OCI-LY7 (cell line): ENCODE results near the gene SLC26A4. TPM values are rescaled to one million over a fixed set of nuclear protein-coding genes. Genes with fewer than 3 reads are reported as not detected.

Experiments used
- BruUV-seq: library from RNA; stranded (reverse); fragments of 400-500 nt; replicated peaks from 2 replicates; lab custom pipeline; 2021; lab: Mats Ljungman, UMichigan
- CTCF ChIA-PET: fragments of 300-600 bp; sonication (Branson Sonifier 250); formaldehyde crosslinking; loops from one replicate; lab custom pipeline; 2022; ENCODE audit warnings: antibody characterized with exemption; ENCODE audit not compliant: unreplicated experiment; lab: Charles Lee
- POLR2A ChIA-PET: fragments of 300-600 bp; sonication (Branson Sonifier 250); formaldehyde crosslinking; loops from one replicate; lab custom pipeline; 2022; ENCODE audit warnings: antibody characterized with exemption; lab: Charles Lee
- DNase-seq: peaks from one replicate; pipeline ENCODE4 v3.0.0-alpha.2; 2015; ENCODE audit warnings: low spot score
- H2AFZ ChIP-seq: fragments of 200-600 bp; sonication (generic), shearing (Covaris generic); 2 replicates; pipeline ENCODE4 v1.6.1; 2014; ENCODE audit warnings: mild to moderate bottlenecking, antibody characterized with exemption, low read length, moderate library complexity
- H3K27ac ChIP-seq: fragments of 200-600 bp; sonication (generic); 2 replicates; pipeline ENCODE4 v1.5.1; 2014; ENCODE audit warnings: mixed run types, low read depth, mild to moderate bottlenecking, moderate library complexity, low read length, inconsistent platforms; ENCODE audit not compliant: poor library complexity, severe bottlenecking
- H3K36me3 ChIP-seq: fragments of 200-600 bp; sonication (generic); 2 replicates; pipeline ENCODE4 v1.6.1; 2014; ENCODE audit warnings: mild to moderate bottlenecking, antibody characterized with exemption, low read length, moderate library complexity, mixed read lengths; ENCODE audit not compliant: insufficient read depth
- H3K4me1 ChIP-seq: fragments of 200-600 bp; sonication (generic); 2 replicates; pipeline ENCODE4 v1.5.1; 2014; ENCODE audit warnings: mild to moderate bottlenecking, low read length; ENCODE audit not compliant: insufficient read depth, poor library complexity, severe bottlenecking
- H3K4me2 ChIP-seq: fragments of 200-600 bp; sonication (generic); 2 replicates; pipeline ENCODE4 v1.6.1; 2014; ENCODE audit warnings: mild to moderate bottlenecking, low read length
- H3K4me3 ChIP-seq: fragments of 200-600 bp; sonication (generic); 2 replicates; pipeline ENCODE4 v1.5.1; 2014; ENCODE audit warnings: mild to moderate bottlenecking, low read depth, low read length; ENCODE audit not compliant: poor library complexity, severe bottlenecking
- H3K79me2 ChIP-seq: fragments of 200-600 bp; sonication (generic); 2 replicates; pipeline ENCODE4 v1.6.1; 2016; ENCODE audit warnings: low read depth, mild to moderate bottlenecking, low read length, moderate library complexity, mixed read lengths; ENCODE audit not compliant: insufficient read depth
- H3K9me2 ChIP-seq: fragments of 200-600 bp; sonication (generic); 2 replicates; pipeline ENCODE4 v1.6.1; 2016; ENCODE audit warnings: mild to moderate bottlenecking, low read length, mixed read lengths; ENCODE audit not compliant: insufficient read depth
- H3K9me3 ChIP-seq: fragments of 200-600 bp; sonication (generic); 2 replicates; pipeline ENCODE4 v1.6.1; 2014; ENCODE audit warnings: mild to moderate bottlenecking, mixed run types, low read length, mixed read lengths
- H4K20me1 ChIP-seq: fragments of 200-600 bp; sonication (generic); 2 replicates; pipeline ENCODE4 v1.6.1; 2014; ENCODE audit warnings: mild to moderate bottlenecking, antibody characterized with exemption, low read length, moderate library complexity, mixed read lengths; ENCODE audit not compliant: insufficient read depth
- EZH2phosphoT487 ChIP-seq: fragments of 200-600 bp; sonication (generic); IDR thresholded peaks from 2 replicates; pipeline ENCODE4 v1.6.1; 2018; ENCODE audit warnings: low read depth, borderline replicate concordance, mild to moderate bottlenecking, mixed run types, antibody characterized with exemption, low read length, moderate library complexity, mixed read lengths
- intact Hi-C: fragments of 100-400 bp; cut with micrococcal nuclease; formaldehyde crosslinking; loops from one replicate; pipeline ENCODE4 v1.10.0; 2022; ENCODE audit not compliant: unreplicated experiment
- small RNA-seq: library from RNA; depleted of rRNA; stranded (forward); fragments of <200 nt; gene quantifications from one replicate; pipeline ENCODE3, GENCODE V24; 2014
- total RNA-seq, 2 experiments: library from RNA; depleted of rRNA in 1 of 2; stranded (reverse); fragments of >200 nt in 1 of 2; shearing (Covaris generic) in 1 of 2; gene quantifications; 2 replicates each; pipeline ENCODE4 v1.2.3, GENCODE V29; 2014 to 2022
- TF ChIP-seq, protein P1 (sequence below): fragments of 200-600 bp; sonication (generic); conservative IDR thresholded peaks from 2 replicates; pipeline ENCODE4 v1.5.1; 2014; ENCODE audit warnings: mild to moderate bottlenecking, antibody characterized with exemption, low read length, moderate library complexity, mixed read lengths

Gene SLC26A4
- total RNA-seq, 2 experiments from 2014 or later: 0.27 TPM; not detected in 1

DNA sequence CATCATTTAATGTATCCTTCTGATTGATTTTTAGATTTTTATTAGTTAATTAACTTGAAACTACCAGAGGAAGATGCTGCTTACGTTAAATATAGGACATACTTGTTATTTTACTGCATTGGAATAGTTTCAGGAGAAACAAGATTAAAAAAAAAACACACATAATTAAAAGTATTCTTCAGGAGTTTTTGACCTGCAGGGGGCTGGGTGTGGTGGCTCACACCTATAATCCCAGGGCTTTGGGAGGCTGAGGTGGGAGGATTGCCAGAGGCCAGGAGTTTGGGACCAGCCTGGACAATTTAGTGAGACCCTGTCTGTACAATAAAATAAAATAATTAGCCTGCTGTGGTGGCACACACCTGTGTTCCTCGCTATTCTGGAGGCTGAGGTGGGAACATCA is 94.0 kb downstream of the SLC26A4 start:
- intact Hi-C loops: no loop called here
- H3K4me3 ChIP-seq: no peak overlapping the region
- no peak for DNase-seq
- no peaks in the 10 kb centered on the region for H3K4me1 ChIP-seq
- no TSS peak for BruUV-seq
- H3K79me2 ChIP-seq: peaks cover 35% of the 10 kb centered on the region; the same call in 1 of the 2 replicates
- H3K27ac ChIP-seq: no peak overlapping the region
- TF ChIP-seq, protein P1, sequence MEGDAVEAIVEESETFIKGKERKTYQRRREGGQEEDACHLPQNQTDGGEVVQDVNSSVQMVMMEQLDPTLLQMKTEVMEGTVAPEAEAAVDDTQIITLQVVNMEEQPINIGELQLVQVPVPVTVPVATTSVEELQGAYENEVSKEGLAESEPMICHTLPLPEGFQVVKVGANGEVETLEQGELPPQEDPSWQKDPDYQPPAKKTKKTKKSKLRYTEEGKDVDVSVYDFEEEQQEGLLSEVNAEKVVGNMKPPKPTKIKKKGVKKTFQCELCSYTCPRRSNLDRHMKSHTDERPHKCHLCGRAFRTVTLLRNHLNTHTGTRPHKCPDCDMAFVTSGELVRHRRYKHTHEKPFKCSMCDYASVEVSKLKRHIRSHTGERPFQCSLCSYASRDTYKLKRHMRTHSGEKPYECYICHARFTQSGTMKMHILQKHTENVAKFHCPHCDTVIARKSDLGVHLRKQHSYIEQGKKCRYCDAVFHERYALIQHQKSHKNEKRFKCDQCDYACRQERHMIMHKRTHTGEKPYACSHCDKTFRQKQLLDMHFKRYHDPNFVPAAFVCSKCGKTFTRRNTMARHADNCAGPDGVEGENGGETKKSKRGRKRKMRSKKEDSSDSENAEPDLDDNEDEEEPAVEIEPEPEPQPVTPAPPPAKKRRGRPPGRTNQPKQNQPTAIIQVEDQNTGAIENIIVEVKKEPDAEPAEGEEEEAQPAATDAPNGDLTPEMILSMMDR: 0 out of 2 replicates have a peak, but pooled peaks have one; percentile 25
- no peak for TF ChIP-seq EZH2phosphoT487
- H3K9me2 ChIP-seq: no peaks in the 10 kb centered on the region
- no peak overlapping the region for H3K4me2 ChIP-seq
- no peaks in the 10 kb centered on the region for H4K20me1 ChIP-seq
- H3K36me3 ChIP-seq: peaks cover 97% of the 10 kb centered on the region
- H3K9me3 ChIP-seq: no peaks in the 10 kb centered on the region
- no peak overlapping the region for H2AFZ ChIP-seq
- CTCF ChIA-PET: no interaction called here
- POLR2A ChIA-PET: no interaction called here

DNA sequence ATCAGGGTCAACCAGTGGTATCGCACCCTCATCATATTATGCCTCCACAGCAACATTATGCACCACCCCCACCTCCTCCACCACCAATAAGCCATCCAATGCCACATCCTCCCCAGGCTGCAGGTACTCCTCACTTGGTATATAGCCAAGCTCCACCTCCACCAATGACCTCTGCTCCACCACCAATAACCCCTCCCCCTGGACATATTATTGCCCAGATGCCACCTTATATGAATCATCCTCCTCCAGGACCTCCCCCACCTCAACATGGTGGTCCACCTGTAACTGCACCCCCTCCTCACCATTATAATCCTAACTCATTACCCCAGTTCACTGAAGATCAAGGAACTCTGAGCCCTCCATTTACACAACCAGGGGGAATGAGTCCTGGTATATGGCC is 98.0 kb downstream of the SLC26A4 start:
- Histone ChIP-seq H2AFZ (no peak overlapping the region), H3K9me3 (no peaks in the 10 kb centered on the region), H3K9me2 (no peaks in the 10 kb centered on the region), H3K4me2 (no peak overlapping the region), H3K36me3 (peaks cover 78% of the 10 kb centered on the region), H4K20me1 (no peaks in the 10 kb centered on the region), H3K4me3 (no peak overlapping the region), H3K27ac (no peak overlapping the region), H3K79me2 (peaks cover 5% of the 10 kb centered on the region; the same call in 1 of the 2 replicates), H3K4me1 (no peaks in the 10 kb centered on the region)
- intact Hi-C loops: no loop called here
- ChIA-PET CTCF (no interaction called here), POLR2A (interaction anchor here (0.6 kb wide), 1 partner anchor 11 kb away, joined by 3 read pairs; no protein-coding TSS in a partner anchor)
- no TSS peak for BruUV-seq
- no peak for DNase-seq
- TF ChIP-seq EZH2phosphoT487: no peak
- TF ChIP-seq, protein P1: no peak

DNA sequence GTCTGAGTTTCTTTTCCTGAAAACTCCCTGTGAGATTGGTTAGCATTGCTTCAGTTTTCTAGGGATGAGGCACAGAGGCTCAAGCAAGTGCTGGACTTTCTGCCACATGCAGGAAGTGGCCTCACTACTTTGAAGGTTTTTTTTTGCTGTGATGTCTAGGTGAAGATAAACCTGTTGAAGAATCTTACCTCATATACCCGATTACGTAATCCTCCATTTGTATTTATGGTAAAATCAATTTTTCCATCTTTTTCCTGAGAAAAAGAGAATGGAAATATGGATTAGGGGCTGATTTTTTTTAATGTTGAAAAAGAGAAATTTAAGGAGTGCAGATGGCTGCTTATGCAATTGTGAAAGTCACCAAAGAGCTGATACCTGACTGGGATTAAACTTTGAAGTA is 106.8 kb downstream of the SLC26A4 start:
- POLR2A ChIA-PET: no interaction called here
- no peaks in the 10 kb centered on the region for H3K4me1 ChIP-seq
- no peaks in the 10 kb centered on the region for H4K20me1 ChIP-seq
- no peaks in the 10 kb centered on the region for H3K9me2 ChIP-seq
- BruUV-seq: no TSS peak
- no peak overlapping the region for H3K27ac ChIP-seq
- H2AFZ ChIP-seq: no peak overlapping the region
- TF ChIP-seq, protein P1: no peak
- TF ChIP-seq EZH2phosphoT487: no peak
- H3K4me2 ChIP-seq: no peak overlapping the region
- no peak for DNase-seq
- intact Hi-C loops: no loop called here
- no peak overlapping the region for H3K4me3 ChIP-seq
- H3K36me3 ChIP-seq: no peaks in the 10 kb centered on the region
- CTCF ChIA-PET: no interaction called here
- no peaks in the 10 kb centered on the region for H3K9me3 ChIP-seq
- no peaks in the 10 kb centered on the region for H3K79me2 ChIP-seq

Small RNA genes lying within 50 kb of the gene (small RNA-seq; reads per million reads assigned to genes)
- gene BANF1P5: not detected

Other genes with a start within 250 kb of the SLC26A4 start
- not detected in 2 replicates for gene GPR22, start 190.8 kb upstream of the SLC26A4 start, total RNA-seq (2014; rRNA removed; shearing (Covaris generic))
- gene GPR22, start 190.8 kb upstream of the SLC26A4 start, total RNA-seq (2022): not detected in 2 replicates
- 59.0 and 60.2 TPM in 2 replicates for gene COG5, start 96.9 kb upstream of the SLC26A4 start, total RNA-seq (2014; rRNA removed; shearing (Covaris generic))
- gene COG5, start 96.9 kb upstream of the SLC26A4 start, total RNA-seq (2022): 40.1 and 40.9 TPM in 2 replicates
- gene DUS4L, start 96.9 kb upstream of the SLC26A4 start, total RNA-seq (2014; rRNA removed; shearing (Covaris generic)): 14.9 and 16.9 TPM in 2 replicates
- gene DUS4L, start 96.9 kb upstream of the SLC26A4 start, total RNA-seq (2022): 23.0 and 26.9 TPM in 2 replicates
- 18.7 and 26.5 TPM in 2 replicates for gene BCAP29, start 80.6 kb upstream of the SLC26A4 start, total RNA-seq (2014; rRNA removed; shearing (Covaris generic))
- gene BCAP29, start 80.6 kb upstream of the SLC26A4 start, total RNA-seq (2022): 26.3 and 29.2 TPM in 2 replicates
- 22.9 and 25.7 TPM in 2 replicates for gene CBLL1, start 83.3 kb downstream of the SLC26A4 start, total RNA-seq (2014; rRNA removed; shearing (Covaris generic))
- 41.4 and 57.2 TPM in 2 replicates for gene CBLL1, start 83.3 kb downstream of the SLC26A4 start, total RNA-seq (2022)
- not detected in 2 replicates for gene SLC26A3, start 142.4 kb downstream of the SLC26A4 start, total RNA-seq (2014; rRNA removed; shearing (Covaris generic))
- gene SLC26A3, start 142.4 kb downstream of the SLC26A4 start, total RNA-seq (2022): not detected in 2 replicates
- gene DLD, start 230.4 kb downstream of the SLC26A4 start, total RNA-seq (2014; rRNA removed; shearing (Covaris generic)): 43.8 and 48.4 TPM in 2 replicates
- 79.5 and 82.3 TPM in 2 replicates for gene DLD, start 230.4 kb downstream of the SLC26A4 start, total RNA-seq (2022)